HUES48 (cell line): Measurements from ENCODE around the gene AGBL4.
"Not testable (repeated sequence)": the region's sequence is repeated elsewhere in the genome, so short reads cannot be mapped to it uniquely, and the experiment has no call there.

Source experiments
- H3K27ac ChIP-seq: one replicate; pipeline ENCODE4 v1.7.0; 2013; ENCODE audit warnings: low read depth, low read length, inconsistent platforms
- H3K27me3 ChIP-seq: 2 replicates; pipeline ENCODE4 v1.6.1; 2013; ENCODE audit warnings: mild to moderate bottlenecking, low read length; ENCODE audit not compliant: control insufficient read depth, insufficient read depth
- H3K36me3 ChIP-seq: 2 replicates; pipeline ENCODE4 v1.6.1; 2013; ENCODE audit warnings: low read length; ENCODE audit not compliant: control insufficient read depth, insufficient read depth
- H3K4me1 ChIP-seq: 2 replicates; pipeline ENCODE4 v1.6.1; 2013; ENCODE audit warnings: mild to moderate bottlenecking, low read length; ENCODE audit not compliant: control insufficient read depth, insufficient read depth
- H3K4me3 ChIP-seq: 2 replicates; pipeline ENCODE4 v1.5.1; 2013; ENCODE audit warnings: mild to moderate bottlenecking, low read depth, low read length
- H3K9ac ChIP-seq: 2 replicates; pipeline ENCODE4 v1.6.1; 2013; ENCODE audit warnings: mild to moderate bottlenecking, low read depth, low read length, moderate library complexity
- H3K9me3 ChIP-seq: 2 replicates; pipeline ENCODE4 v1.6.1; 2013; ENCODE audit warnings: low read length; ENCODE audit not compliant: control insufficient read depth, insufficient read depth

The AGBL4 gene

DNA sequence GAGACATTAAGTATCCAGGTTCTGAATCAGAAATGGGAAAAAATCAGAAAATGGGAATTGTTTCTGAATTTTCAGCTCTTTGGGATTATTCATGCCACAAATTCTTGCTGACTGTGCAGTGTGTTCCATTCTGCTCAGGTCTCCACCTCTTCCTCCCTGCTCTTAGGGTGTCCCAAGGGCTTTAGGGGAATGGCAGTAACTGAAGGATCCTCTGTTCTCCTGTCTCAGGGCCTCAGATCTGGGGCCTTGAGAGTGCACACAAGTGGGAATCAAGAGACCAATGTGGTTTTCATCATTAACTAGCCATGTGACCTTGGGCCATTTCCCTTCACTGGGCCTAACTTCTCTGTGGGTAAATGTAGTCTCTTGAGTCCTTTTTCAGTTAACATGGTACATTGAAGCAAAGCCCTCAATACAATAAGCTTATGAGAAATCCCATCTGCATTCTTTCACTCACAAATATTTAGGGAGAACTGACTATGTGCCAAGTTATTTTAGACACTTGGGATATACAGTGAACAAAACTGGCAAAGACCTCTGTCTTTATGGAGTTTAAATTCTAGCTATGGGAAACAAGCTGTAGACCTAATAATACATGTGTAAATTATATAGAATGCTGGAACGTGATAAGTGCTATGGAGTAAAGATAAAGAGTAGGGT is 1476.1 kb downstream of the AGBL4 start:
- no peak overlapping the region for H3K9ac ChIP-seq
- no peaks in the 10 kb centered on the region for H3K9me3 ChIP-seq
- H3K27me3 ChIP-seq: no peaks in the 10 kb centered on the region
- H3K36me3 ChIP-seq: no peaks in the 10 kb centered on the region
- H3K27ac ChIP-seq: no peak overlapping the region
- no peak overlapping the region for H3K4me3 ChIP-seq
- H3K4me1 ChIP-seq: peaks cover 4% of the 10 kb centered on the region; the same call in 1 of the 2 replicates

DNA sequence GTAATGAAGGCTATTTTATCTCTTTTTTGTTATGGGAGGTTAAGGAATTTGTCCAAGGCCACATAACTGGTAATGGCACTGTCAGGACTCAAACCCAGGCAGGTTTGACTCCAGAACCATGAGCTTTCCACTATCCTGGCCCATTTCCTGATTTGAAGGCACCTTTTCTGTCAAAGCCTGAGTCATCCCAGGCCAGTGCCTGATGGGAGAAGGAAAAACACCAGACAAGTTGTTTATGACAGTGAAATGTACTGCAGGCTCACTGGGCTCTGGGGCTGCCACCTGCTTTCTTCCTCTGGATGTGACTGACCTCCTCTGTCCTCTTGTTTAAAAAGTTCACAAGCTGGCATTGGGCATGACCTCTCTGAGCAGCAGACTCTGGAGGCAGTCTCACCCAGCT is 1479.9 kb downstream of the AGBL4 start:
- Histone ChIP-seq H3K36me3 (no peaks in the 10 kb centered on the region), H3K27me3 (no peaks in the 10 kb centered on the region), H3K4me3 (no peak overlapping the region), H3K27ac (no peak overlapping the region), H3K4me1 (no peaks in the 10 kb centered on the region), H3K9me3 (no peaks in the 10 kb centered on the region), H3K9ac (no peak overlapping the region)

DNA sequence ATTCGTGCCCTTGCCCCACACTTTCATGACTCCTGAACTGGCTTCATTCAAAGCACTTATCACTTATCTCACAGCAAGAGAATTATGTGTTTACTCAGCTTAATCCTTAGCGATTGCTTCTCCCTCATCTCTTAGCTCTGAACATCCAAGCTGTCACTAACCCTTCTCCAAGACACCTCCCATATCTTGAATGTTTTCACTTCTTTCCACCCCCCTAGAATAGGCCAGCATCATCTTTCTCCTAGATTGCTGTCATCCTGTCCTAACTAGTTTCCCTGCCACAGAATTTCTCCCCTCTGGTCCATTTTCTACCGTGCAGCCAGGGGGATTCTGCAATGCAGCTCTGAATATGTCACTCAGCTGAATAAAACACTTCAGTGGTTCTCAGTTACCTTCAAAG is 1483.2 kb downstream of the AGBL4 start:
- Histone ChIP-seq H3K9me3 (no peaks in the 10 kb centered on the region), H3K27ac (no peak overlapping the region), H3K27me3 (no peaks in the 10 kb centered on the region), H3K4me1 (no peaks in the 10 kb centered on the region), H3K9ac (no peak overlapping the region), H3K36me3 (no peaks in the 10 kb centered on the region), H3K4me3 (no peak overlapping the region)

GRCh38 chr1:48536477-48536876 is 1487.3 kb downstream of the AGBL4 start:
- no peak overlapping the region for H3K27ac ChIP-seq
- no peaks in the 10 kb centered on the region for H3K27me3 ChIP-seq

GRCh38 chr1:48532976-48533375 is 1490.8 kb downstream of the AGBL4 start:
- Histone ChIP-seq H3K36me3 (no peaks in the 10 kb centered on the region), H3K27ac (no peak overlapping the region), H3K9ac (no peak overlapping the region), H3K27me3 (no peaks in the 10 kb centered on the region), H3K4me3 (no peak overlapping the region), H3K9me3 (no peaks in the 10 kb centered on the region), H3K4me1 (peaks cover 14% of the 10 kb centered on the region)

More at GRCh38 chr1:48536477-48536876, 1487.3 kb downstream of the AGBL4 start:
- Histone ChIP-seq H3K9ac (no peak overlapping the region), H3K36me3 (no peaks in the 10 kb centered on the region), H3K4me3 (no peak overlapping the region), H3K9me3 (no peaks in the 10 kb centered on the region), H3K4me1 (peaks cover 2% of the 10 kb centered on the region; the same call in 1 of the 2 replicates)

DNA sequence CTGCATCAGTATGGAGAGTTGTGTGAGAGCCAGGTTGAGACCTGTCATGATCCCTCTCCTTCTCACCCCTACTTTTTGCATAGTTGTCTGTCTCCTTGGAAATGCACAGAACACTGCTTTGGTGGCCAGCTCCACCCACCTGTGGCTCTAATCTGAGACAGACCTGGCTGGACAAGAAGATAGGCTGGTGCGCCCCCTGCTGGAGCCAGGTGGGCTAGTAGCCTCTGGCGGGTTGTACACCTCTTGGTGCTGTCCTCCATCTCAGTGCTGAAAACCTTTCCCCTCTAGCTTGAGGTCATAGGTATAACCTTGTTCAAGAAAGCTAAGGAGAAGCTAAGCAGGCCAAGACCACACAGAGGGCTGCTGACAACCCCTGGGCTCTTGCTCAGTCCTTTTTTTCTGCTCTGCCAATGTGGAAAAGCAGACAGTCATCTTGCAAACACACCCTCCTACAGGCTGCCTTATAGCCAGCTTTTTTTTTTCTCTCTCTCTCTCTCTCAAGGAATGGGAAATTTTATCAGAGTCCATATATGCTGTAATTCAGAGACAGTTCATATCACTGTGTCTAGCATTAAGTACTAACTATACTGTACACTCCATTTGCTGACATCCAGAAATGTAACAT is 1492.9 kb downstream of the AGBL4 start:
- no peaks in the 10 kb centered on the region for H3K36me3 ChIP-seq
- H3K27me3 ChIP-seq: no peaks in the 10 kb centered on the region
- H3K9ac ChIP-seq: no peak overlapping the region
- peaks cover 24% of the 10 kb centered on the region for H3K4me1 ChIP-seq
- no peak overlapping the region for H3K27ac ChIP-seq
- no peaks in the 10 kb centered on the region for H3K9me3 ChIP-seq
- H3K4me3 ChIP-seq: no peak overlapping the region

GRCh38 chr1:48527051-48527450 is 1496.7 kb downstream of the AGBL4 start:
- Histone ChIP-seq H3K9ac (no peak overlapping the region), H3K4me3 (no peak overlapping the region), H3K36me3 (no peaks in the 10 kb centered on the region), H3K9me3 (no peaks in the 10 kb centered on the region), H3K4me1 (peaks cover 26% of the 10 kb centered on the region), H3K27ac (no peak overlapping the region), H3K27me3 (no peaks in the 10 kb centered on the region)

DNA sequence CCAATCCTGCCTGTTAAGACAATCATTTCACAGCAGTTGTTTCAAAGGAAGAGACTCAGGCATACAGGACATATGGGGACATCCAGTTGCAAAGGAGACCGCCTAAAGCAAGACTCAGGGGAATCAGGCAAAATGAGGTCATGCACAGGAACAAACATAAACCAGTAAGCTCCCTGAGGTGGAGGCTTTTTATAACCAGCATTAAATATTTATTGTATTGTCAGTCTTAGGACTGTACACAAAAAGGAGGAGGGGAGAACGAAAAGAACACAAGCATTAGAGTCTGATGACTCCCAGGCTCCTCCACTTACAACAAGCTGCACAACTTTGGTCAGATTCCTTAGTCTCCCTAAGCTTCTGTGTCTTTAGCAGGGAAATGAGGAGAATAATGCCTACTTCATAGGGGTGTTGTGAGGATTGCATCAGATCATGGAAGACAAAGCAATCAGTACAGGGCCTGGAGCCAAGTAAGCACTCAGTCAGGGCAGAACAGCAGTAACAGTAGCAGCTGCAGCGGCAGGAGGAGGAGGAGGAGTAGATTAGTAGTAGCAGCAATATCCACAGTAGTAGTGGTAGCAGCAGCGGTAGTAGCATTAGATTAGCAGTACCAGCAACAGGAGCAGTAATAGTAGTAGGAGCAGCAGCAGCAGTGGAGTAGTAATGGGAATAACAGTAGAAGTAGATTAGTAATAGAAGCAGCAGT is 1497.6 kb downstream of the AGBL4 start:
- Histone ChIP-seq H3K4me3 (no peak overlapping the region), H3K9ac (no peak overlapping the region), H3K36me3 (no peaks in the 10 kb centered on the region), H3K9me3 (no peaks in the 10 kb centered on the region), H3K27me3 (no peaks in the 10 kb centered on the region), H3K4me1 (peaks cover 26% of the 10 kb centered on the region), H3K27ac (no peak overlapping the region)

GRCh38 chr1:48524892-48525467 is 1498.8 kb downstream of the AGBL4 start:
- Histone ChIP-seq H3K27me3 (no peaks in the 10 kb centered on the region), H3K36me3 (no peaks in the 10 kb centered on the region), H3K9ac (no peak overlapping the region), H3K9me3 (peaks cover 1% of the 10 kb centered on the region; the same call in 1 of the 2 replicates), H3K4me3 (no peak overlapping the region), H3K27ac (no peak overlapping the region), H3K4me1 (peaks cover 19% of the 10 kb centered on the region)

GRCh38 chr1:48523558-48523957 is 1500.2 kb downstream of the AGBL4 start:
- Histone ChIP-seq H3K4me1 (peaks cover 14% of the 10 kb centered on the region), H3K9me3 (peaks cover 2% of the 10 kb centered on the region; the same call in 1 of the 2 replicates), H3K27me3 (no peaks in the 10 kb centered on the region), H3K27ac (no peak overlapping the region), H3K36me3 (no peaks in the 10 kb centered on the region), H3K4me3 (no peak overlapping the region), H3K9ac (no peak overlapping the region)

DNA sequence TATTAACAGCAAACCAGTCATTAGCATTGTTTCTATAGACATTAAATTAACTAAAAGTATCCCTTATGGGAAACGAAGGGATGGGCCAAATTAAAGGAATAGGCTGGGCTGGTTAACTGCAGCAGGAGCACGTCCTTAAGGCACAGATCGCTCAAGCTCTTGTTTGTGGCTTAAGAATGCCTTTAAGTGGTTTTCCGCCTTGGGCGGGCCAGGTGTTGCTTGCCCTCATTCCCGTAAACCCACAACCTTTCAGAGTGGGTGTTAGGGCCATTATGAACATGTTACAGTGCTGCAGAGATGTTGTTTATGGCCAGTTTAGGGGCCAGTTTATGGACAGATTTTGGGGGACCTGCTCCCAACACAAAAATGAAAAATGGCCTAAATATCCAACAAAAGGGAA is 1503.9 kb downstream of the AGBL4 start:
- not testable (repeated sequence) for H3K27ac ChIP-seq, H3K36me3 ChIP-seq, H3K9ac ChIP-seq, H3K27me3 ChIP-seq, H3K4me3 ChIP-seq, H3K4me1 ChIP-seq, H3K9me3 ChIP-seq
